ENCODE results near the gene UNC5C. TPM values are rescaled to one million over a fixed set of nuclear protein-coding genes. Genes with fewer than 3 reads are reported as not detected.

UNC5C gene
- total RNA-seq, 1 experiment from 2014 or later, result 0.11 TPM

GRCh38 chr4:95361696-95361965, 187.1 kb downstream of the UNC5C start:
- Histone ChIP-seq H3K27me3 (replicated peaks; ENCODE audit: insufficient read depth, low read depth, low read length, poor library complexity) (no peaks in the 10 kb centered on the region), H3K9me3 (ENCODE audit: low read depth, low read length, poor library complexity, severe bottlenecking) (no peaks in the 10 kb centered on the region), H3K4me3 (ENCODE audit: low read depth, low read length, poor library complexity, severe bottlenecking) (no peak overlapping the region), H3K4me1 (ENCODE audit: insufficient read depth, low read length, poor library complexity, severe bottlenecking) (no peaks in the 10 kb centered on the region), H3K36me3 (ENCODE audit: insufficient read depth, low read length, poor library complexity, severe bottlenecking) (no peaks in the 10 kb centered on the region), H3K27ac (ENCODE audit: low read depth, low read length, poor library complexity, severe bottlenecking) (no peak overlapping the region)
- DNase-seq (ENCODE audit: low spot score), result no peak
- intact Hi-C loops (cut with micrococcal nuclease; ENCODE audit: unreplicated experiment), result no loop called here
- CTCF ChIA-PET, result no interaction called here
- TF ChIP-seq CTCF (conservative IDR thresholded peaks at IDR 0.05; ENCODE audit: low read depth, low read length) (no peak), EZH2 (IDR thresholded peaks at IDR 0.05; ENCODE audit: borderline replicate concordance, low read depth, low read length, poor library complexity, severe bottlenecking) (no peak)
- POLR2A ChIA-PET (ENCODE audit: low non-redundant PET), result no interaction called here
- no TSS peak for BruUV-seq (replicated peaks)

- H3K4me1 ChIP-seq (ENCODE audit: insufficient read depth, low read length, poor library complexity, severe bottlenecking), result no peaks in the 10 kb centered on the region
- DNase-seq (ENCODE audit: low spot score), result no peak
- ChIA-PET POLR2A (ENCODE audit: low non-redundant PET) (no interaction called here), CTCF (no interaction called here)
- no TSS peak for BruUV-seq (replicated peaks)
- no peak overlapping the region for H3K4me3 ChIP-seq (ENCODE audit: low read depth, low read length, poor library complexity, severe bottlenecking)
- no peaks in the 10 kb centered on the region for H3K9me3 ChIP-seq (ENCODE audit: low read depth, low read length, poor library complexity, severe bottlenecking)
- no peaks in the 10 kb centered on the region for H3K27me3 ChIP-seq (replicated peaks; ENCODE audit: insufficient read depth, low read depth, low read length, poor library complexity)
- intact Hi-C loops (cut with micrococcal nuclease; ENCODE audit: unreplicated experiment), result no loop called here
- no peaks in the 10 kb centered on the region for H3K36me3 ChIP-seq (ENCODE audit: insufficient read depth, low read length, poor library complexity, severe bottlenecking)
- TF ChIP-seq CTCF (conservative IDR thresholded peaks at IDR 0.05; ENCODE audit: low read depth, low read length) (no peak), EZH2 (IDR thresholded peaks at IDR 0.05; ENCODE audit: borderline replicate concordance, low read depth, low read length, poor library complexity, severe bottlenecking) (no peak)
- no peak overlapping the region for H3K27ac ChIP-seq (ENCODE audit: low read depth, low read length, poor library complexity, severe bottlenecking)
Observed at GRCh38 chr4:95360906-95361695, 187.7 kb downstream of the UNC5C start.

- CTCF ChIA-PET, result no interaction called here
- BruUV-seq (replicated peaks), result no TSS peak
Observed at GRCh38 chr4:95360256-95360903, 188.4 kb downstream of the UNC5C start.

More at GRCh38 chr4:95360256-95360903, 188.4 kb downstream of the UNC5C start:
- H3K4me1 ChIP-seq (ENCODE audit: insufficient read depth, low read length, poor library complexity, severe bottlenecking), result no peaks in the 10 kb centered on the region
- H3K9me3 ChIP-seq (ENCODE audit: low read depth, low read length, poor library complexity, severe bottlenecking), result no peaks in the 10 kb centered on the region
- no peak overlapping the region for H3K27ac ChIP-seq (ENCODE audit: low read depth, low read length, poor library complexity, severe bottlenecking)
- DNase-seq (ENCODE audit: low spot score), result no peak
- no peak overlapping the region for H3K4me3 ChIP-seq (ENCODE audit: low read depth, low read length, poor library complexity, severe bottlenecking)
- H3K36me3 ChIP-seq (ENCODE audit: insufficient read depth, low read length, poor library complexity, severe bottlenecking), result no peaks in the 10 kb centered on the region
- POLR2A ChIA-PET (ENCODE audit: low non-redundant PET), result no interaction called here
- intact Hi-C loops (cut with micrococcal nuclease; ENCODE audit: unreplicated experiment), result no loop called here
- H3K27me3 ChIP-seq (replicated peaks; ENCODE audit: insufficient read depth, low read depth, low read length, poor library complexity), result no peaks in the 10 kb centered on the region
- TF ChIP-seq EZH2 (IDR thresholded peaks at IDR 0.05; ENCODE audit: borderline replicate concordance, low read depth, low read length, poor library complexity, severe bottlenecking), result no peak
- no peak for TF ChIP-seq CTCF (conservative IDR thresholded peaks at IDR 0.05; ENCODE audit: low read depth, low read length)
